GM21526 (cell line): ENCODE data around the gene CCDC102B.
"Not testable (repeated sequence)": the region's sequence is repeated elsewhere in the genome, so short reads cannot be mapped to it uniquely, and the experiment has no call there.

Experiments used
- ATAC-seq: cut with Tn5 transposase; IDR thresholded peaks from one replicate; pipeline ENCODE4 v1.9.1; 2021; ENCODE audit warnings: moderate library complexity; ENCODE audit not compliant: unreplicated experiment, low FRiP score

The CCDC102B gene

GRCh38 chr18:68887410-68887809 lies 89.5 kb downstream of the CCDC102B start:
- ATAC-seq: no peak

- no peak for ATAC-seq
Measured at GRCh38 chr18:68893354-68893753, 95.5 kb downstream of the CCDC102B start.

GRCh38 chr18:68897286-68897685 lies 99.4 kb downstream of the CCDC102B start:
- no peak for ATAC-seq

- no peak for ATAC-seq
Measured at GRCh38 chr18:68909579-68909978, 111.7 kb downstream of the CCDC102B start.

- ATAC-seq: no peak
Measured at GRCh38 chr18:68915061-68915460, 117.2 kb downstream of the CCDC102B start.

- ATAC-seq: no peak
Measured at GRCh38 chr18:68916734-68917133, 118.9 kb downstream of the CCDC102B start.

- ATAC-seq: no peak
Measured at GRCh38 chr18:68918216-68918615, 120.3 kb downstream of the CCDC102B start.

- ATAC-seq: no peak
Measured at GRCh38 chr18:68919900-68920299, 122.0 kb downstream of the CCDC102B start.

- ATAC-seq: no peak
Measured at GRCh38 chr18:68922392-68922791, 124.5 kb downstream of the CCDC102B start.

- peak; percentile 82 for ATAC-seq
Measured at GRCh38 chr18:68925268-68925667, 127.4 kb downstream of the CCDC102B start.

- no peak for ATAC-seq
Measured at GRCh38 chr18:68928762-68929675, 131.1 kb downstream of the CCDC102B start.

GRCh38 chr18:68935686-68936085 lies 137.8 kb downstream of the CCDC102B start:
- no peak for ATAC-seq

- no peak for ATAC-seq
Measured at GRCh38 chr18:68937029-68937599, 139.2 kb downstream of the CCDC102B start.

GRCh38 chr18:68940039-68940438 lies 142.2 kb downstream of the CCDC102B start:
- no peak for ATAC-seq

- ATAC-seq: no peak
Measured at GRCh38 chr18:68940754-68941153, 142.9 kb downstream of the CCDC102B start.

- ATAC-seq: no peak
Measured at GRCh38 chr18:68942230-68942629, 144.3 kb downstream of the CCDC102B start.

GRCh38 chr18:68943861-68944260 lies 146.0 kb downstream of the CCDC102B start:
- not testable (repeated sequence) for ATAC-seq

- no peak for ATAC-seq
Measured at GRCh38 chr18:68944330-68944729, 146.4 kb downstream of the CCDC102B start.

GRCh38 chr18:68944826-68945225 lies 146.9 kb downstream of the CCDC102B start:
- no peak for ATAC-seq

- no peak for ATAC-seq
Measured at GRCh38 chr18:68948622-68949021, 150.7 kb downstream of the CCDC102B start.

- ATAC-seq: no peak
Measured at GRCh38 chr18:68954738-68955137, 156.9 kb downstream of the CCDC102B start.

GRCh38 chr18:68956650-68957049 lies 158.8 kb downstream of the CCDC102B start:
- no peak for ATAC-seq
